GM18505 (cell line): ENCODE measurements around the gene LETM1.

Source experiments
- ATAC-seq: cut with Tn5 transposase; IDR thresholded peaks from one replicate; pipeline ENCODE4 v1.9.1; 2021; ENCODE audit not compliant: unreplicated experiment
- POLR2A ChIP-seq: IDR thresholded peaks from 4 replicates; pipeline ENCODE4 v1.6.1; 2011; ENCODE audit warnings: borderline replicate concordance; ENCODE audit not compliant: insufficient read depth, insufficient read length; ENCODE audit errors: extremely low read depth

LETM1 gene

GRCh38 chr4:1769692-1770091 is 86.3 kb downstream of the LETM1 start:
- no peak for ATAC-seq
- no peak for TF ChIP-seq POLR2A

GRCh38 chr4:1768367-1769034 is 87.5 kb downstream of the LETM1 start:
- no peak for ATAC-seq
- TF ChIP-seq POLR2A: no peak

- TF ChIP-seq POLR2A: no peak
- no peak for ATAC-seq
Observed at GRCh38 chr4:1767770-1768366, 88.1 kb downstream of the LETM1 start.

- TF ChIP-seq POLR2A: no peak
- no peak for ATAC-seq
Observed at GRCh38 chr4:1767061-1767769, 88.7 kb downstream of the LETM1 start.

GRCh38 chr4:1766106-1767060 is 89.6 kb downstream of the LETM1 start:
- no peak for TF ChIP-seq POLR2A
- no peak for ATAC-seq

GRCh38 chr4:1765409-1766072 is 90.4 kb downstream of the LETM1 start:
- ATAC-seq: no peak
- TF ChIP-seq POLR2A: no peak

GRCh38 chr4:1764670-1765069 is 91.3 kb downstream of the LETM1 start:
- no peak for ATAC-seq

GRCh38 chr4:1763550-1764080 is 92.3 kb downstream of the LETM1 start:
- TF ChIP-seq POLR2A: no peak
- no peak for ATAC-seq

More at GRCh38 chr4:1764670-1765069, 91.3 kb downstream of the LETM1 start:
- no peak for TF ChIP-seq POLR2A

GRCh38 chr4:1763070-1763549 is 92.8 kb downstream of the LETM1 start:
- no peak for ATAC-seq
- no peak for TF ChIP-seq POLR2A

GRCh38 chr4:1762264-1763010 is 93.5 kb downstream of the LETM1 start:
- TF ChIP-seq POLR2A: no peak
- ATAC-seq: no peak
